Measurements from ENCODE around the gene MAML1.

DNA sequence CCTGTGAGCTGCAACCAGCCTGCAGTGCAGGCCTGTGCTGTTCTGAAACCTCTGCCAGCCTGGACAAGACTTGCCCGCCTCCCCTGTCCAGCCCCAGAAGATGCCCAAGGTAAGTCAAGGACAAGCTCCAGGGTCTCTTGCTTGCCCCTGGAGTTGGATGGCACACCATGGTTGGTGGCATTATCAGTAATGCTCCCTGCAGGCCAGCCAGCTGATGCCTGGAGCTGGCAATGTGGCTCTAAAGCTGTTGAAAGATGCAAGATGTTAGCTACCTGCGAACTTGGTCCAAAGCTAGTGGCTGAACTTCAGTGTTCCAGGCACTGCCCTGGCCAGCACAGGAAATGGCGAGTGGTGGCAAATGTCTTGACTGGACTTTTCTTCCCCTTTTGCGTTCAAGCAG lies 47.2 kb downstream of the MAML1 start:
- TF ChIP-seq, protein P1, sequence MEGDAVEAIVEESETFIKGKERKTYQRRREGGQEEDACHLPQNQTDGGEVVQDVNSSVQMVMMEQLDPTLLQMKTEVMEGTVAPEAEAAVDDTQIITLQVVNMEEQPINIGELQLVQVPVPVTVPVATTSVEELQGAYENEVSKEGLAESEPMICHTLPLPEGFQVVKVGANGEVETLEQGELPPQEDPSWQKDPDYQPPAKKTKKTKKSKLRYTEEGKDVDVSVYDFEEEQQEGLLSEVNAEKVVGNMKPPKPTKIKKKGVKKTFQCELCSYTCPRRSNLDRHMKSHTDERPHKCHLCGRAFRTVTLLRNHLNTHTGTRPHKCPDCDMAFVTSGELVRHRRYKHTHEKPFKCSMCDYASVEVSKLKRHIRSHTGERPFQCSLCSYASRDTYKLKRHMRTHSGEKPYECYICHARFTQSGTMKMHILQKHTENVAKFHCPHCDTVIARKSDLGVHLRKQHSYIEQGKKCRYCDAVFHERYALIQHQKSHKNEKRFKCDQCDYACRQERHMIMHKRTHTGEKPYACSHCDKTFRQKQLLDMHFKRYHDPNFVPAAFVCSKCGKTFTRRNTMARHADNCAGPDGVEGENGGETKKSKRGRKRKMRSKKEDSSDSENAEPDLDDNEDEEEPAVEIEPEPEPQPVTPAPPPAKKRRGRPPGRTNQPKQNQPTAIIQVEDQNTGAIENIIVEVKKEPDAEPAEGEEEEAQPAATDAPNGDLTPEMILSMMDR (conservative IDR thresholded peaks at IDR 0.05; ENCODE audit: low read depth, low read length) = no peak
- no peak for TF ChIP-seq EZH2 (IDR thresholded peaks at IDR 0.05; ENCODE audit: low read length, unreplicated experiment)
